Loucy (cell line): ENCODE data around the gene MED13.

Source experiments
- H2AFZ ChIP-seq: fragments of 200-600 bp; sonication (generic); 2 replicates; pipeline ENCODE4 v1.6.0; 2016; ENCODE audit warnings: antibody characterized with exemption, mild to moderate bottlenecking, low read length, moderate library complexity
- H3F3A ChIP-seq: fragments of 200-600 bp; 2 replicates; pipeline ENCODE4 v1.6.0; 2016; ENCODE audit warnings: antibody characterized with exemption, low read depth, mild to moderate bottlenecking
- H3K27me3 ChIP-seq: fragments of 200-600 bp; sonication (generic); 2 replicates; pipeline ENCODE4 v1.6.1; 2014; ENCODE audit warnings: low read length, mild to moderate bottlenecking; ENCODE audit not compliant: insufficient read depth, poor library complexity, severe bottlenecking
- H3K36me3 ChIP-seq: fragments of 200-600 bp; sonication (generic); 2 replicates; pipeline ENCODE4 v1.6.1; 2016; ENCODE audit warnings: low read length; ENCODE audit not compliant: insufficient read depth
- H3K4me1 ChIP-seq: fragments of 200-600 bp; sonication (generic); 2 replicates; pipeline ENCODE4 v1.5.1; 2014; ENCODE audit warnings: low read length, mild to moderate bottlenecking; ENCODE audit not compliant: insufficient read depth, poor library complexity, severe bottlenecking
- H3K4me2 ChIP-seq: fragments of 200-600 bp; sonication (generic); 2 replicates; pipeline ENCODE4 v1.6.0; 2014; ENCODE audit warnings: antibody characterized with exemption, low read length, low read depth, mild to moderate bottlenecking; ENCODE audit not compliant: poor library complexity, severe bottlenecking
- H3K4me3 ChIP-seq: fragments of 200-600 bp; sonication (generic); 2 replicates; pipeline ENCODE4 v1.5.1; 2014; ENCODE audit warnings: low read length, mild to moderate bottlenecking, mixed read lengths; ENCODE audit not compliant: poor library complexity, severe bottlenecking
- H3K79me2 ChIP-seq: fragments of 200-600 bp; sonication (generic); 2 replicates; pipeline ENCODE4 v1.6.1; 2014; ENCODE audit warnings: low read length; ENCODE audit not compliant: insufficient read depth
- H3K9ac ChIP-seq: fragments of 200-600 bp; sonication (generic); 2 replicates; pipeline ENCODE4 v1.6.0; 2014; ENCODE audit warnings: mild to moderate bottlenecking, low read depth, low read length, moderate library complexity; ENCODE audit not compliant: poor library complexity, severe bottlenecking
- H3K9me2 ChIP-seq: fragments of 200-600 bp; sonication (generic); replicated peaks from 2 replicates; pipeline ENCODE4 v1.6.1; 2016; ENCODE audit warnings: low read depth, low read length, mixed read lengths
- H3K9me3 ChIP-seq: fragments of 200-600 bp; sonication (generic); 2 replicates; pipeline ENCODE4 v1.6.1; 2014; ENCODE audit warnings: mild to moderate bottlenecking, antibody characterized with exemption, low read length, low read depth; ENCODE audit not compliant: insufficient read depth
- H4K20me1 ChIP-seq: fragments of 200-600 bp; sonication (generic); 2 replicates; pipeline ENCODE4 v1.6.0; 2014; ENCODE audit warnings: antibody characterized with exemption, low read length, mild to moderate bottlenecking; ENCODE audit not compliant: insufficient read depth, poor library complexity, severe bottlenecking
- EZH2phosphoT487 ChIP-seq: fragments of 200-600 bp; IDR thresholded peaks from 2 replicates; pipeline ENCODE4 v1.6.1; 2018; ENCODE audit warnings: antibody characterized with exemption, mild to moderate bottlenecking, moderate library complexity, borderline replicate concordance
- TF ChIP-seq, protein P1 (sequence below): fragments of 200-600 bp; sonication (generic); conservative IDR thresholded peaks from 2 replicates; pipeline ENCODE4 v1.5.1; 2014; ENCODE audit warnings: mild to moderate bottlenecking, antibody characterized with exemption, low read length

The MED13 gene

GRCh38 chr17:62062944-62063343 is 2.1 kb downstream of the MED13 start:
- peak overlapping the region; percentile 83 for H3K9ac ChIP-seq
- H3K9me2 ChIP-seq = no peaks in the 10 kb centered on the region
- peak overlapping the region; percentile 80 for H3K4me2 ChIP-seq
- H2AFZ ChIP-seq = no peak overlapping the region
- H4K20me1 ChIP-seq = peaks cover 69% of the 10 kb centered on the region
- H3K27me3 ChIP-seq = no peaks in the 10 kb centered on the region
- H3K9me3 ChIP-seq = no peaks in the 10 kb centered on the region
- no peaks in the 10 kb centered on the region for H3F3A ChIP-seq
- H3K4me3 ChIP-seq = peak overlapping the region; percentile 95
- H3K79me2 ChIP-seq = peaks cover 77% of the 10 kb centered on the region
- TF ChIP-seq, protein P1, sequence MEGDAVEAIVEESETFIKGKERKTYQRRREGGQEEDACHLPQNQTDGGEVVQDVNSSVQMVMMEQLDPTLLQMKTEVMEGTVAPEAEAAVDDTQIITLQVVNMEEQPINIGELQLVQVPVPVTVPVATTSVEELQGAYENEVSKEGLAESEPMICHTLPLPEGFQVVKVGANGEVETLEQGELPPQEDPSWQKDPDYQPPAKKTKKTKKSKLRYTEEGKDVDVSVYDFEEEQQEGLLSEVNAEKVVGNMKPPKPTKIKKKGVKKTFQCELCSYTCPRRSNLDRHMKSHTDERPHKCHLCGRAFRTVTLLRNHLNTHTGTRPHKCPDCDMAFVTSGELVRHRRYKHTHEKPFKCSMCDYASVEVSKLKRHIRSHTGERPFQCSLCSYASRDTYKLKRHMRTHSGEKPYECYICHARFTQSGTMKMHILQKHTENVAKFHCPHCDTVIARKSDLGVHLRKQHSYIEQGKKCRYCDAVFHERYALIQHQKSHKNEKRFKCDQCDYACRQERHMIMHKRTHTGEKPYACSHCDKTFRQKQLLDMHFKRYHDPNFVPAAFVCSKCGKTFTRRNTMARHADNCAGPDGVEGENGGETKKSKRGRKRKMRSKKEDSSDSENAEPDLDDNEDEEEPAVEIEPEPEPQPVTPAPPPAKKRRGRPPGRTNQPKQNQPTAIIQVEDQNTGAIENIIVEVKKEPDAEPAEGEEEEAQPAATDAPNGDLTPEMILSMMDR = no peak
- TF ChIP-seq EZH2phosphoT487 = no peak
- H3K36me3 ChIP-seq = peaks cover 12% of the 10 kb centered on the region; the same call in 1 of the 2 replicates
- H3K4me1 ChIP-seq = peaks cover 32% of the 10 kb centered on the region

GRCh38 chr17:62062302-62062701 is 2.8 kb downstream of the MED13 start:
- Histone ChIP-seq H4K20me1 (peaks cover 75% of the 10 kb centered on the region), H3K9ac (peak overlapping the region; percentile 83), H3K79me2 (peaks cover 83% of the 10 kb centered on the region), H3K9me3 (no peaks in the 10 kb centered on the region), H3K36me3 (peaks cover 12% of the 10 kb centered on the region; the same call in 1 of the 2 replicates), H3K9me2 (no peaks in the 10 kb centered on the region), H3K4me2 (peak overlapping the region; percentile 80), H3K4me1 (peaks cover 38% of the 10 kb centered on the region), H2AFZ (no peak overlapping the region), H3K27me3 (no peaks in the 10 kb centered on the region), H3F3A (no peaks in the 10 kb centered on the region), H3K4me3 (peak overlapping the region; percentile 95)
- TF ChIP-seq EZH2phosphoT487 = no peak
- TF ChIP-seq, protein P1 = no peak

DNA sequence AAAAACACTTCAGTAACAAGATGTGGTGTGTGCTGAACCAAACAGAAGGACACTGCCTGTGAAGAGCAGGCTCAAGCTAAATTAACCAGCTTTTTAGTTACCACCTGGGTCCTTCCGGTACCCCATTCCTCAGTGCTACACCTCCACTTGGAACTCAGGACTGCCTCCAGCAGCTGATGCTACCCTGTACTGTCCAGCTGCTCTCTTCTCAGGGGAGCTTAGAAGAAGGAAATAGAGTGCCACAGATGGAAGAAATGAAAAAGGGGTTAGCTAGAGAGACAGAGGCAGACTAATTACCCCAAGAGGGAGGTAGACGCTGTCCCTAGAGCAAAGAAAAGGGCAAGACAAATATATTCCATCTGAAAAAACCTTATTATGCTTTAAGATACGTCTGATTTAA is 5.7 kb downstream of the MED13 start:
- no peaks in the 10 kb centered on the region for H3F3A ChIP-seq
- no peaks in the 10 kb centered on the region for H3K27me3 ChIP-seq
- H3K9me2 ChIP-seq = no peaks in the 10 kb centered on the region
- peak overlapping the region; percentile 95 for H3K4me3 ChIP-seq
- no peaks in the 10 kb centered on the region for H3K9me3 ChIP-seq
- H4K20me1 ChIP-seq = peaks cover 94% of the 10 kb centered on the region
- H3K36me3 ChIP-seq = peaks cover 26% of the 10 kb centered on the region; the same call in 1 of the 2 replicates
- H2AFZ ChIP-seq = no peak overlapping the region
- peaks cover 50% of the 10 kb centered on the region for H3K4me1 ChIP-seq
- peak overlapping the region; percentile 80 for H3K4me2 ChIP-seq
- no peak for TF ChIP-seq EZH2phosphoT487
- TF ChIP-seq, protein P1 = no peak
- peak overlapping the region; percentile 4 for H3K9ac ChIP-seq
- peaks cover 99% of the 10 kb centered on the region for H3K79me2 ChIP-seq
